Measurements from ENCODE around the gene NPTX2. TPM values are rescaled to one million over a fixed set of nuclear protein-coding genes. Genes with fewer than 3 reads are reported as not detected.
"Not testable (repeated sequence)": the region's sequence is repeated elsewhere in the genome, so short reads cannot be mapped to it uniquely, and the experiment has no call there.

The NPTX2 gene
- total RNA-seq, 1 donor from 2014 or later, result 2.1 TPM

DNA sequence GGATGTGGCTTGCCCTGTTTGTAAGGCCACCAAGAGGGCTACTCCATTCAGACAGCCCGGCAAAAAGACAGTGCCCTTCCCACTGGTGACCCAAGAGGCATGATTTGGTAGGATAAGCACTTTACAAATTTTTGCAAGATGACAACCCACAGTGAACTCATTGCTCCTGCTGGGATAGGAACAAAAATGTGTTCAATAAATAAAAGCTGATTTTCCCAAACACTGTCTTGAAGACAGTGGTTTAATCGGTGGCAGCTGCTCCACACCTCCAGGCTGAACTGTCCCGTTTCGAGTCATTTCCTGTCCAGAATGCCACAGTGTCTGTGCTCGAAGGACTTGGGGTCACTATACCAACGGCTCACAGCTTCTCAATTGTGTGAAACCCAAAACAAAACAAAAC is 45.1 kb upstream of the NPTX2 start:
- no peak overlapping the region for H3K27ac ChIP-seq
- H3K27me3 ChIP-seq, result no peaks in the 10 kb centered on the region
- no peaks in the 10 kb centered on the region for H3K36me3 ChIP-seq
- DNase-seq (no peak), ATAC-seq (no peak)
- H3K9me3 ChIP-seq, result no peaks in the 10 kb centered on the region
- H3K4me3 ChIP-seq, result no peak overlapping the region
- TF ChIP-seq, protein P1, sequence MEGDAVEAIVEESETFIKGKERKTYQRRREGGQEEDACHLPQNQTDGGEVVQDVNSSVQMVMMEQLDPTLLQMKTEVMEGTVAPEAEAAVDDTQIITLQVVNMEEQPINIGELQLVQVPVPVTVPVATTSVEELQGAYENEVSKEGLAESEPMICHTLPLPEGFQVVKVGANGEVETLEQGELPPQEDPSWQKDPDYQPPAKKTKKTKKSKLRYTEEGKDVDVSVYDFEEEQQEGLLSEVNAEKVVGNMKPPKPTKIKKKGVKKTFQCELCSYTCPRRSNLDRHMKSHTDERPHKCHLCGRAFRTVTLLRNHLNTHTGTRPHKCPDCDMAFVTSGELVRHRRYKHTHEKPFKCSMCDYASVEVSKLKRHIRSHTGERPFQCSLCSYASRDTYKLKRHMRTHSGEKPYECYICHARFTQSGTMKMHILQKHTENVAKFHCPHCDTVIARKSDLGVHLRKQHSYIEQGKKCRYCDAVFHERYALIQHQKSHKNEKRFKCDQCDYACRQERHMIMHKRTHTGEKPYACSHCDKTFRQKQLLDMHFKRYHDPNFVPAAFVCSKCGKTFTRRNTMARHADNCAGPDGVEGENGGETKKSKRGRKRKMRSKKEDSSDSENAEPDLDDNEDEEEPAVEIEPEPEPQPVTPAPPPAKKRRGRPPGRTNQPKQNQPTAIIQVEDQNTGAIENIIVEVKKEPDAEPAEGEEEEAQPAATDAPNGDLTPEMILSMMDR (IDR thresholded peaks at IDR 0.05), result no peak
- no peaks in the 10 kb centered on the region for H3K4me1 ChIP-seq
- intact Hi-C loops (cut with DNase I), result no loop called here

DNA sequence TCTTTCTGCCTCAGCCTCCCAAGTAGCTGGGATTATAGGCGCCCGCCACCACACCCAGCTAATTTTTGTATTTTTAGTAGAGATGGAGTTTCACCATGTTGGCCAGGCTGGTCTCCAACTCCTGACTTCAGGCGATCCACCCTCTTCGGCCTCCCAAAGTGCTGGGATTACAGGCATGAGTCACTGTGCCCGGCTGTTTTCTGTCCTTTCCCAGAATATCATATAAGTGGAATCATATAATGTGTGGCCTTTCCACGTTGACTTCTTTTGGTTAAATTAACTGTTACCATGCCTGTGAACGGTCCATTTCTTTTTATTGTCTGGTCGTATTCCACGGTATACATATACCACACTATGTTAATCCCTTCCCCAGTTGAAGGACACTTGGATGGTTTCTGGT is 44.4 kb upstream of the NPTX2 start:
- H3K4me1 ChIP-seq; DNase-seq; H3K27ac ChIP-seq; H3K36me3 ChIP-seq; H3K9me3 ChIP-seq; ATAC-seq; H3K27me3 ChIP-seq; H3K4me3 ChIP-seq; intact Hi-C loops (cut with DNase I): not testable (repeated sequence)

DNA sequence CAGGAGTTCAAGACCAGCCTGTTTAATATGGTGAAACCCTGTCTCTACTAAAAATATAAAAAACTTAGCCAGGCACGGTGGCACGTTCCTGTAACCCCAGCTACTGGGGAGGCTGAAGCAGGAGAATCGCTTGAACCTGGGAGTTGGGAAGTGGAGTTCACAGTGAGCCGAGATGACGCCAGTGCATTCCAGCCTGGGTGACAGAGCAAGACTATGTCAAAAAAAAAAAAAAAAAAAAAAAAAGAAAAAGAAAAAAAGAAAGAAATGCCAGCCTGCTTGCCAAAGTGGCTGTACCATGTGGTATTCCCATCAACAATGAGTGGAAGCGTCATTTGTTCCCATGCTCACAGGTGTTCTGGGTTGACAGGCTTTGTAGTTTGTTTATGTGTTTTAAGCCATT is 43.3 kb upstream of the NPTX2 start:
- Histone ChIP-seq H3K4me3 (no peak overlapping the region), H3K27me3 (no peaks in the 10 kb centered on the region), H3K36me3 (no peaks in the 10 kb centered on the region), H3K4me1 (no peaks in the 10 kb centered on the region), H3K27ac (no peak overlapping the region), H3K9me3 (no peaks in the 10 kb centered on the region)
- ATAC-seq (no peak), DNase-seq (no peak)
- TF ChIP-seq, protein P1 (IDR thresholded peaks at IDR 0.05), result no peak
- intact Hi-C loops (cut with DNase I), result no loop called here

DNA sequence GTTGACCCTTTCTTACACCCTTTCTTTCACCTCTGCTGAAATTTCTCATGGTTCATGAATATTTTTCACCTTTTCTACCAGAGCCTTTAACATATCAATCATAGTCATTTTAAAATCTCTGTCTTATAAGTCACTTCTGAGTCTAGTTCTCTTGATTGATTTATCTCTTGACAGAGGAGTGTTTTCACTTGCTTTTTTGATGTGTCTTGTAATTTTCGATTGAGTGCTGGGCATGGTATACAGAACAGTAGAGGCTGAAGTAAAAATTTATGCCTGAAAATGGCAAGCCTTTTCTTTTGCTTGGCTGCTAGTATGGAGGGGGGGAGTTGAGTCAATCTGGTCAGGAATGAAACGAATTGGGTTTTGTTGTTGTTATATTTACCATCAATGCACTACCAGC is 41.2 kb upstream of the NPTX2 start:
- Histone ChIP-seq H3K4me3 (no peak overlapping the region), H3K27me3 (no peaks in the 10 kb centered on the region), H3K4me1 (no peaks in the 10 kb centered on the region), H3K36me3 (no peaks in the 10 kb centered on the region), H3K9me3 (no peaks in the 10 kb centered on the region), H3K27ac (no peak overlapping the region)
- ATAC-seq, result no peak
- intact Hi-C loops (cut with DNase I), result no loop called here
- DNase-seq, result no peak
- TF ChIP-seq, protein P1 (IDR thresholded peaks at IDR 0.05), result no peak

DNA sequence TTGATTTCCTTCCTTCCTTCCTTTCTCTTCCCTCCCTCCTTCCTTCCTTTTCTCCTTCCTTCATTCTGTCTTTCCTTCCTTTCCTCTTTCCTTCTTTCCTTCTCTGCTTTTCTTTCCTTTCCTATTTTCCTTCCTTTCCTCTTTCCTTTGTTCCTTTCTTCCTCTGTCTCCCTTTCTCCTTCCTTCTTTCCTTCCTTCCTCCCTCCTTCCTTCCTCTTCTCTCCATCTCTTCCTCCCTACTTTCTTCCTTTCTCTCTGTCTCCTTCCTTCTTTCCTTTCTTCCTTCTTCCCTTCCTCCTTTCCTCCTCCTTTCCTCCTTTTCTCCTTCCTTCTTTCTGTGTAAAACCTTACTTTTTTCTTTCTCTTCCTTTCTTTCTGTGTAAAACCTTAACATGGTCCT is 32.3 kb upstream of the NPTX2 start:
- no peaks in the 10 kb centered on the region for H3K9me3 ChIP-seq
- DNase-seq (no peak), ATAC-seq (no peak)
- H3K27ac ChIP-seq, result no peak overlapping the region
- TF ChIP-seq, protein P1 (IDR thresholded peaks at IDR 0.05), result no peak
- no peaks in the 10 kb centered on the region for H3K4me1 ChIP-seq
- H3K27me3 ChIP-seq, result no peaks in the 10 kb centered on the region
- intact Hi-C loops (cut with DNase I), result no loop called here
- no peaks in the 10 kb centered on the region for H3K36me3 ChIP-seq
- no peak overlapping the region for H3K4me3 ChIP-seq

DNA sequence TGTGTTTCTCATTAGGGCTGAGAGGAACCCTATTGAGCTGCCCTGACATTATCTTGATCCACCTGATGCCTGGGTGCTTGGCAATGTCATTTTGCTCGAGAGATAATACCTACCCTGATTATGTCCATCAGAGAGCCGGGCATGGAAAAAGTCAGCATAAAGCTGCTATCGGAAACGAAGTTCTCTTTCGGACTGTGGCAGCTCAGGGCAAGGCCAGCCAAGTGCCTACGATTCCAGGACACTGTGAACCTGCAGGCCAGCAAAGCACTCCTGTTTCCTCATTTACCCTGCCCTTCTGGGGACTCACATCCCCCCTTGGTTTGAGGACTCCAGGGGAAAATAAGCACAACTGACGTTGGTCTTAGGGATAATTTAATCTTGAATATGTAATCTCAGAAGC is 25.2 kb upstream of the NPTX2 start:
- ATAC-seq (no peak), DNase-seq (no peak)
- H3K9me3 ChIP-seq, result no peaks in the 10 kb centered on the region
- H3K27me3 ChIP-seq, result no peaks in the 10 kb centered on the region
- TF ChIP-seq, protein P1 (IDR thresholded peaks at IDR 0.05), result no peak
- intact Hi-C loops (cut with DNase I), result no loop called here
- H3K27ac ChIP-seq, result no peak overlapping the region
- H3K36me3 ChIP-seq, result no peaks in the 10 kb centered on the region
- no peaks in the 10 kb centered on the region for H3K4me1 ChIP-seq
- no peak overlapping the region for H3K4me3 ChIP-seq

Measured in upper lobe of right lung (tissue), 1 donor.